K562 (cell line): ENCODE data around the gene CDCA5. TPM values are rescaled to one million over a fixed set of nuclear protein-coding genes. Genes with fewer than 3 reads are reported as not detected.

Experiments used
- ATAC-seq: fragments of 200-7000 bp; cut with Tn5 transposase; 3 replicates; pipeline ENCODE4 v1.9.1; 2020; ENCODE audit warnings: moderate library complexity
- BruUV-seq: library from RNA; stranded (reverse); fragments of 400-500 nt; replicated peaks from 2 replicates; lab custom pipeline; 2021; lab: Mats Ljungman, UMichigan
- CTCF ChIA-PET: fragments of 300-600 bp; formaldehyde crosslinking; extraction: SDS; loops from one replicate; lab custom pipeline; 2021; ENCODE audit warnings: low intra/inter-chr PET ratio; lab: Yijun Ruan, JAX
- POLR2A ChIA-PET: fragments of 300-600, 350-650 bp; sonication (Branson Sonifier 250); formaldehyde crosslinking; extraction: SDS; loops from one replicate; lab custom pipeline; 2021; ENCODE audit warnings: antibody characterized with exemption, inconsistent platforms; lab: Yijun Ruan, JAX
- DNase-seq, 4 experiments: peaks; one replicate each; pipeline versions ENCODE4 v3.0.0 to v3.0.0-alpha.2; 2011 to 2018; ENCODE audit warnings: low spot score in 3 of 4, mixed read lengths in 3 of 4; ENCODE audit errors: extremely low read depth in 1 of 4
- FAIRE-seq: peaks from 2 replicates; lab custom pipeline; 2011; peaks lifted over from hg19 to GRCh38; lab: Jason Lieb, UNC
- H2AFZ ChIP-seq: 2 replicates; pipeline ENCODE4 v1.6.0; 2011; ENCODE audit warnings: low read depth, low read length, control low read depth, inconsistent platforms
- H3K27ac ChIP-seq: fragments of 200-600 bp; 3 replicates; pipeline ENCODE4 v1.8.0; 2011; ENCODE audit warnings: low read depth, mild to moderate bottlenecking, control low read depth, inconsistent platforms, low read length, moderate library complexity, mixed read lengths; ENCODE audit errors: extremely low read depth
- H3K27me3 ChIP-seq, 2 experiments: fragments of 300-600 bp in 1 of 2; 2 replicates in 1 of 2; 3 replicates in 1 of 2; pipeline versions ENCODE4 v1.6.0 to v1.8.0; 2011; ENCODE audit warnings: inconsistent platforms in 2 of 2, low read length in 2 of 2, mild to moderate bottlenecking in 1 of 2, mixed read lengths in 1 of 2, moderate library complexity in 1 of 2; ENCODE audit not compliant: control insufficient read depth in 2 of 2, insufficient read depth in 2 of 2
- H3K36me3 ChIP-seq: fragments of 300-600 bp; 3 replicates; pipeline ENCODE4 v1.8.0; 2011; ENCODE audit warnings: mild to moderate bottlenecking, low read length, inconsistent platforms; ENCODE audit not compliant: control insufficient read depth, insufficient read depth
- H3K4me1 ChIP-seq, 2 experiments: fragments of 200-600 bp in 1 of 2; replicated peaks in 1 of 2; 2 replicates in 1 of 2; 3 replicates in 1 of 2; pipeline versions ENCODE4 v1.5.1 to v1.8.0; 2011; ENCODE audit warnings: inconsistent platforms in 2 of 2, low read length in 2 of 2, mild to moderate bottlenecking in 1 of 2, mixed read lengths in 1 of 2, moderate library complexity in 1 of 2; ENCODE audit not compliant: control insufficient read depth in 2 of 2, insufficient read depth in 2 of 2
- H3K4me2 ChIP-seq: 2 replicates; pipeline ENCODE4 v1.6.1; 2011; ENCODE audit warnings: low read length, control low read depth, inconsistent platforms, mixed read lengths; ENCODE audit not compliant: insufficient read depth
- H3K4me3 ChIP-seq: fragments of 200-600 bp; sonication (generic), shearing (Covaris generic); 2 replicates; pipeline ENCODE4 v1.5.1; 2016; ENCODE audit warnings: control low read depth, inconsistent platforms
- H3K79me2 ChIP-seq: fragments of 200-600 bp; 3 replicates; pipeline ENCODE4 v1.8.0; 2011; ENCODE audit warnings: low read length, inconsistent platforms; ENCODE audit not compliant: control insufficient read depth, insufficient read depth
- H3K9ac ChIP-seq, 2 experiments: 2 replicates each; pipeline versions ENCODE4 v1.6.0 to v1.6.1; 2011; ENCODE audit warnings: low read depth in 2 of 2, low read length in 2 of 2, control low read depth in 1 of 2, inconsistent platforms in 1 of 2, mild to moderate bottlenecking in 1 of 2, mixed read lengths in 1 of 2; ENCODE audit not compliant: insufficient read depth in 1 of 2
- H3K9me1 ChIP-seq: one replicate; pipeline ENCODE4 v1.6.0; 2011; ENCODE audit warnings: inconsistent platforms, mild to moderate bottlenecking, low read length, moderate library complexity; ENCODE audit not compliant: control insufficient read depth, insufficient read depth
- H3K9me3 ChIP-seq: replicated peaks from 2 replicates; pipeline ENCODE4 v1.5.1; 2011; ENCODE audit warnings: low read depth, low read length, inconsistent platforms; ENCODE audit not compliant: control insufficient read depth, insufficient read depth
- H4K20me1 ChIP-seq: replicated peaks from 2 replicates; pipeline ENCODE4 v1.6.1; 2011; ENCODE audit warnings: low read length, inconsistent platforms, mixed read lengths; ENCODE audit not compliant: control insufficient read depth, insufficient read depth
- HDAC6 ChIP-seq: IDR thresholded peaks from 2 replicates; pipeline ENCODE4 v1.6.1; 2012; ENCODE audit warnings: low read depth, mild to moderate bottlenecking, control low read depth, inconsistent platforms, low read length, moderate library complexity
- MYC ChIP-seq, 2 experiments: fragments of 250-450 bp in 1 of 2; sonication (Bioruptor Pico) in 1 of 2; IDR thresholded peaks; 2 replicates each; pipeline versions ENCODE4 v1.5.1 to v1.6.1; 2012 to 2021; ENCODE audit warnings: low read depth in 2 of 2, borderline replicate concordance in 1 of 2, improper control_type of control experiment in 1 of 2, low read length in 1 of 2, mild to moderate bottlenecking in 1 of 2, moderate library complexity in 1 of 2
- POLR2A ChIP-seq: fragments of 450-650 bp; conservative IDR thresholded peaks from 2 replicates; pipeline ENCODE4 v1.6.1; 2016
- POLR2AphosphoS2 ChIP-seq: IDR thresholded peaks from 2 replicates; pipeline ENCODE4 v1.6.1; 2012; ENCODE audit warnings: low read length, improper control_type of control experiment
- POLR2G ChIP-seq: fragments of 200-400 bp; formaldehyde crosslinking; IDR thresholded peaks from 2 replicates; pipeline ENCODE4 v1.6.1; 2017; ENCODE audit warnings: low read depth, mild to moderate bottlenecking, antibody characterized with exemption, low read length, moderate library complexity
- RBFOX2 ChIP-seq: fragments of 200-400 bp; formaldehyde crosslinking; IDR thresholded peaks from 2 replicates; pipeline ENCODE4 v1.6.1; 2017; ENCODE audit warnings: low read depth, mild to moderate bottlenecking, low read length, moderate library complexity
- SRSF3 ChIP-seq: fragments of 200-400 bp; formaldehyde crosslinking; IDR thresholded peaks from 2 replicates; pipeline ENCODE4 v1.6.1; 2016; ENCODE audit warnings: mild to moderate bottlenecking, low read length, moderate library complexity; ENCODE audit not compliant: insufficient read depth
- SUPT5H ChIP-seq: fragments of 450-650 bp; IDR thresholded peaks from 2 replicates; pipeline ENCODE4 v1.6.1; 2016
- ZBTB1 ChIP-seq: sonication (generic); formaldehyde crosslinking; IDR thresholded peaks from 2 replicates; pipeline ENCODE4 v1.8.1; 2023; ENCODE audit warnings: missing genetic modification reagents, low read depth, mild to moderate bottlenecking, borderline replicate concordance
- WGBS: fragments of 100-300 bp; shearing (Covaris generic); methylation state at CpG from one replicate; pipeline ENCODE4 v1.1.6; 2016; ENCODE audit warnings: low coverage, mixed read lengths; ENCODE audit not compliant: insufficient coverage; ENCODE audit errors: missing lambda C conversion rate; 5-methylcytosine and 5-hydroxymethylcytosine counted together
- in situ Hi-C: fragments of 300-500 bp; cut with MboI; formaldehyde crosslinking; loops from 4 replicates; pipeline ENCODE4 v1.15.0; 2018; ENCODE audit warnings: inconsistent platforms, mixed read lengths
- intact Hi-C: fragments of 100-400 bp; cut with micrococcal nuclease; formaldehyde crosslinking; loops from 2 replicates; pipeline ENCODE4 v1.14.2; 2022
- polyA plus RNA-seq, 8 experiments: library from polyadenylated mRNA; depleted of rRNA in 4 of 8; stranded (reverse) in 5 of 8; unstranded in 3 of 8; fragments of >200 nt; fragmentation: Nextera tagmentation in 2 of 8; fragmentation: Illumina TruSeq in 1 of 8; extraction: Ambion mirVana in 2 of 8; extraction: Trizol in 1 of 8; gene quantifications; 2 replicates each; pipeline versions ENCODE4 v1.2.1 to v1.2.3, GENCODE V29; 2011 to 2014; ENCODE audit warnings: inconsistent platforms in 1 of 8, missing spikeins in 1 of 8
- total RNA-seq, 7 experiments: library from RNA; depleted of rRNA in 6 of 7; stranded (reverse); fragments of >200 nt in 6 of 7; fragmentation: Illumina TruSeq in 2 of 7; extraction: Trizol in 2 of 7; gene quantifications; 2 replicates each; pipeline versions ENCODE4 v1.2.1 to v1.2.3, GENCODE V29; 2011 to 2021; ENCODE audit warnings: low replicate concordance in 1 of 7
- TF ChIP-seq, protein P1 (sequence below): fragments of 150-350 bp; conservative IDR thresholded peaks from 2 replicates; pipeline ENCODE4 v1.6.1; 2014; ENCODE audit warnings: low read length

Gene CDCA5
- total and polyA plus RNA-seq, 9 of the 15 experiments (the other 6 are each of a cell fraction or from before 2014, with no cell fraction given), result 18.9 to 94.3 (median 64.6) TPM

DNA sequence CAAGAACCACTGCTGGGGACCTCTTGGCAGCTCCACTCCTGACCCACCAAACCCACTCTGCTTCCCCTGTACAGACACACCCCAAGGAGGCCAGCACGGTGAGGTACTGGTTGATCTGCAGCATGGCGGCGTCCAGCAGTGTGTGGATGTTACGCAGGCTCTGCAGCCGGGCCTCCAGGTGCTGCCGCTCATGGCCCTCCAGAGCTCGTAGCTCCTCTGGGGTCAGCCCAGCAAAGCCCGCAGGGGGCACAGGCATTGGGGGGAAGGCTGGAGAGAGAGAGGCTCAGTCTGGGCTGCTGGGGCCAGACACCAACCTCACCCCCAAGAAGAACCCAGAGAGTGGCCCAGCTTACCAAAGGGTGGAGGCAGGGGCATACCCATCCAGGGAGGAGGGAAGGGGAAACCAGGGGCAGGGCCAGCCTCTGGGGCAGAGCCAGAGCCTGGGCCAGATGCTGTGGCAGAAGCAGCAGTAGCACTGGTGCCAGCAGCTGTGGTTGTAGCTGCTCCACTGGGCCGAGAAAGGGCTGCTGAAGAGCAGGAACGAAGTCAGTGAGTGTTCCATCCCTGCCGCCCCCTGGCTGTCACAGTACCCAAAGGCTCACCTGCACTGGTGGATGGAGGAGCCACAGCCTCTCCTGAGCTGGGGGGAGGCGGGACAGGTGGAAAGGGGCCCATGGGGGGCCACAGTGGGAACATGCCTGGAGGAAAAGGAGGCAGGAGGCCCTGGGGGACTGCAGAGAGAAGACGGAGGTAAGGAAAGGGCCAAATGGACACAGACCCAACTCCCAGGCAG is 46.0 kb upstream of the CDCA5 start (continued):
- TF ChIP-seq, protein P1, sequence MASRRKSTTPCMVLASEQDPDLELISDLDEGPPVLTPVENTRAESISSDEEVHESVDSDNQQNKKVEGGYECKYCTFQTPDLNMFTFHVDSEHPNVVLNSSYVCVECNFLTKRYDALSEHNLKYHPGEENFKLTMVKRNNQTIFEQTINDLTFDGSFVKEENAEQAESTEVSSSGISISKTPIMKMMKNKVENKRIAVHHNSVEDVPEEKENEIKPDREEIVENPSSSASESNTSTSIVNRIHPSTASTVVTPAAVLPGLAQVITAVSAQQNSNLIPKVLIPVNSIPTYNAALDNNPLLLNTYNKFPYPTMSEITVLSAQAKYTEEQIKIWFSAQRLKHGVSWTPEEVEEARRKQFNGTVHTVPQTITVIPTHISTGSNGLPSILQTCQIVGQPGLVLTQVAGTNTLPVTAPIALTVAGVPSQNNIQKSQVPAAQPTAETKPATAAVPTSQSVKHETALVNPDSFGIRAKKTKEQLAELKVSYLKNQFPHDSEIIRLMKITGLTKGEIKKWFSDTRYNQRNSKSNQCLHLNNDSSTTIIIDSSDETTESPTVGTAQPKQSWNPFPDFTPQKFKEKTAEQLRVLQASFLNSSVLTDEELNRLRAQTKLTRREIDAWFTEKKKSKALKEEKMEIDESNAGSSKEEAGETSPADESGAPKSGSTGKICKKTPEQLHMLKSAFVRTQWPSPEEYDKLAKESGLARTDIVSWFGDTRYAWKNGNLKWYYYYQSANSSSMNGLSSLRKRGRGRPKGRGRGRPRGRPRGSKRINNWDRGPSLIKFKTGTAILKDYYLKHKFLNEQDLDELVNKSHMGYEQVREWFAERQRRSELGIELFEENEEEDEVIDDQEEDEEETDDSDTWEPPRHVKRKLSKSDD, result no peak
- TF ChIP-seq SRSF3, result no peak

DNA sequence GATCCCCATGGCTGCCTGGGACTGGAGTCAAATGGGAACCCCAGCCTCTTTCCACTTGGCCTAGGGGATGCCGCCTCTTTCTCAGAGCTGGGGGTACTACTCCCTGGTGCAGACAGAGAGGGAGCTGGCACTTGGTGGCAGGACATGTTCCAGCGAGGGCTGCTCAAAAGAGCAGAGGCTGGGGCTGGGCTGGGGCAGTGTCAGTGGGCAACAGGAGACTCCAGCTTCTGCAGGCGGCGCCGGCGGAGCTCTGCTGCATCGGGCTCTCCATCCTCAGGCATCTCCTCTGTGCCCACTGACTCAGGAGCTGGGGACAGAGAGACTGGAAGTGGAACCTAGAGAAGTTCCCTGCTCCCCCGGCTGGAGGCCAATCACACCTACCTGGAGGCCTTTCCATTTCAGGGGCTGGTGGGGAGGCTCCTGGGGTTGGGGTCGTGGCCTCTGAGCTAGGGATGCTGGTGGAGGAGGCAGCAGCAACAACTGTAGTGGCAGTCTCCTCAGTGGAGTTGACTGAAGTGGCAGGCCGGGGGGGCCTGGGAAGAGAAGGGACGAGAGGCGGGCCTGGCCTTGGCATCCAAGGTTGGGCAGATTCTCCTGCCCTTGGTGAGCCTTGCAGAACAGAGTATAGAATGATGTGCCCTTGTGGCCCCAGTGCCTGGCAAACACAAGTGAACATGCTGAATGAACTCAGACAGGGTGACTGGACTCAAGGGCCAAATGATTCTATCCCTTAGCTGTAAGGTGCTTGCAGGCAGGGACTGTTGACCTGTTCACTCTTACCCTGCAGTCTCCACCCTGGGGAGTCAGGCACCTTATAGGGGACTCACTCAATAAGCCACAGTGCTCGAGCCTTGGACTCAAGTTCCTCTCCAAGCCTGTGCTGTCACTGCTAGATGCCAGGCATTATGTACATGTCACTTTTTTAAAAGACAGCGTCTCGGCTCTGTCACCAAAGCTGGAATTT is 44.6 kb upstream of the CDCA5 start:
- Histone ChIP-seq H2AFZ (no peak overlapping the region), H3K9ac (peak overlapping the region in 1 of 2 experiments; percentile 21; a peak in 1 of 4 replicates)
- 90% methylated on average over 11 of the region's 15 CpGs for WGBS

More for the DNA sequence above, 44.6 kb upstream of the CDCA5 start:
- peaks cover 4% of the 10 kb centered on the region for H3K9me1 ChIP-seq
- H3K9me3 ChIP-seq, result no peaks in the 10 kb centered on the region
- DNase-seq (peak in 1 of 4 experiments; percentile 14), ATAC-seq (peak; percentile 12), FAIRE-seq (no peak)
- in situ Hi-C loops (no loop called here), intact Hi-C loops (no loop called here)
- H3K27me3 ChIP-seq, result no peaks in the 10 kb centered on the region
- peaks cover 12 to 32% of the 10 kb centered on the region in 2 experiments; a peak in 4 of 5 replicates for H3K4me1 ChIP-seq
- peaks cover 42% of the 10 kb centered on the region for H3K79me2 ChIP-seq
- no peak overlapping the region for H3K27ac ChIP-seq
- ChIA-PET CTCF (no interaction called here), POLR2A (interaction anchor here (0.6 to 4.2 kb wide), 10 partner anchors 9 to 371 kb away, joined by 3 to 20 read pairs (median 4); partner anchors contain the start of genes MALAT1, SPDYC, TM7SF2 and ZNHIT2)
- no peak overlapping the region for H3K4me3 ChIP-seq
- TF ChIP-seq HDAC6 (no peak), ZBTB1 (CRISPR knock-in tag) (no peak), POLR2AphosphoS2 (0 out of 2 replicates have a peak, but pooled peaks have one; percentile 9), MYC (IDR thresholded peaks at IDR 0.05; ENCODE audit: low read depth, low read length) (no peak), MYC (CRISPR knock-in tag; IDR thresholded peaks at IDR 0.05; ENCODE audit: borderline replicate concordance, low read depth) (no peak), POLR2A (peak; percentile 34; the same call in 1 of the 2 replicates), POLR2G (peak; percentile 74), SUPT5H (peak; percentile 39; the same call in 1 of the 2 replicates), RBFOX2 (peak; percentile 68; the same call in 1 of the 2 replicates)
- no peak overlapping the region for H3K4me2 ChIP-seq
- no TSS peak for BruUV-seq
- peaks cover 91% of the 10 kb centered on the region for H3K36me3 ChIP-seq
- H4K20me1 ChIP-seq, result peaks cover 13% of the 10 kb centered on the region; the same call in 1 of the 2 replicates
